Activated naive CD4-positive, alpha-beta T cell (primary cell): ENCODE measurements around the gene NID2.

Experiments used
- DNase-seq, 4 experiments: peaks; one replicate each; lab custom pipeline; 2025; lab: John Stamatoyannopoulos, UW

Gene NID2

GRCh38 chr14:52079239-52079959, 10.5 kb upstream of the NID2 start:
- DNase-seq: no peak

- no peak for DNase-seq
These were observed 9.9 kb upstream of the NID2 start for GRCh38 chr14:52078721-52079120.

GRCh38 chr14:52078095-52078531, 9.3 kb upstream of the NID2 start:
- DNase-seq: no peak

GRCh38 chr14:52077256-52077979, 8.6 kb upstream of the NID2 start:
- no peak for DNase-seq

GRCh38 chr14:52076334-52076733, 7.5 kb upstream of the NID2 start:
- DNase-seq: no peak

GRCh38 chr14:52075371-52075770, 6.5 kb upstream of the NID2 start:
- DNase-seq: no peak

GRCh38 chr14:52073251-52073650, 4.4 kb upstream of the NID2 start:
- DNase-seq: no peak

GRCh38 chr14:52072266-52072780, 3.5 kb upstream of the NID2 start:
- no peak for DNase-seq

- no peak for DNase-seq
These were observed 2.8 kb upstream of the NID2 start for GRCh38 chr14:52071675-52072074.

- DNase-seq: no peak
These were observed 1.2 kb upstream of the NID2 start for GRCh38 chr14:52070051-52070431.

GRCh38 chr14:52069307-52070050, 620 bp upstream of the NID2 start:
- DNase-seq: no peak

GRCh38 chr14:52067873-52068614, 815 bp downstream of the NID2 start:
- DNase-seq: no peak

GRCh38 chr14:52064174-52064573, 4.7 kb downstream of the NID2 start:
- no peak for DNase-seq

GRCh38 chr14:52063052-52063462, 5.8 kb downstream of the NID2 start:
- no peak for DNase-seq

- DNase-seq: no peak
These were observed 7.0 kb downstream of the NID2 start for GRCh38 chr14:52061890-52062289.

- no peak for DNase-seq
These were observed 7.5 kb downstream of the NID2 start for GRCh38 chr14:52061390-52061789.

- DNase-seq: no peak
These were observed 8.8 kb downstream of the NID2 start for GRCh38 chr14:52060080-52060479.

GRCh38 chr14:52059649-52060048, 9.2 kb downstream of the NID2 start:
- DNase-seq: no peak

- DNase-seq: no peak
These were observed 10.5 kb downstream of the NID2 start for GRCh38 chr14:52058341-52058740.

- DNase-seq: no peak
These were observed 13.7 kb downstream of the NID2 start for GRCh38 chr14:52055167-52055566.

- no peak for DNase-seq
These were observed 14.2 kb downstream of the NID2 start for GRCh38 chr14:52054678-52055077.

- DNase-seq: no peak
These were observed 15.8 kb downstream of the NID2 start for GRCh38 chr14:52053044-52053443.
